T-helper 22 cell (primary cell): Measurements from ENCODE around the gene CENPO.

ENCODE experiments used
- DNase-seq: peaks from one replicate; pipeline ENCODE4 v3.0.0-alpha.2; 2020; ENCODE audit warnings: low read depth

The CENPO gene

DNA sequence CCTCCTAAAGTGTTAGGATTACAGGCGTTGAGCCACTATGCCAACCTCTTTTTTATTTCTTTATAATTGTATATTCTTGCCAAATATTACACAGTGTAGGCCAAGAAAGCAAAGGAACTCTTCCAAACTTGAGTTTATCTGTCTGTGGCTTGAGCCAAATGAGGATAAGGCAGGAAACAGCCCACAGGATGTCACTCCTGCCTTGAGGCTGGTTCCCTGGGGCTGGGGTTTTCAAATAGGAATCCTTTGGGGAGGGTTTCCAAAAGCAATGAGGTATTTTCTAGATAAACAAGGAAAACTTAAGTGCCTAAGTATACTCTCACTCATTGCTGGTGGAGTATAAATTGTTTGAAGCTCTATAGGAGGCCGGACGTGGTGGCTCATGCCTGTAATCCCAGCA lies 70.4 kb downstream of the CENPO start:
- DNase-seq = no peak

DNA sequence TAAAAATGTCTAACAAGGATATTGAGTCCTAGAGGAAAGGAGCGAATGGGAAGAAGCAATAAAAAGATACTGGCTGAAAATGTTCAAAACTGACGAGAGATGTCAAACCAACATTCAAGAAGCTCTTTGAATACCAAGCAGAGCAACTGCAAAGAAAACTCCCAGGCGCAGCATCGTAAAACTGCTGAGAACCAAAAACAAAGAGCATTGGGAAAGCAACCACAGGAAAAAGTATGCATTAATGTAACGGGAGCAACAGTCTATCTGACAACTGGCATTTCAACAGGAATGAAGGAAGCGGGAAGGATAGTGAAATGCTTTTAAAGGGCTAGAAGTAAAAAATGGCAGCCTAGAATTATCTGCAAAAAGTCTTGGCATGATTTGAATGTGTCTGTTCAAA lies 73.7 kb downstream of the CENPO start:
- no peak for DNase-seq

DNA sequence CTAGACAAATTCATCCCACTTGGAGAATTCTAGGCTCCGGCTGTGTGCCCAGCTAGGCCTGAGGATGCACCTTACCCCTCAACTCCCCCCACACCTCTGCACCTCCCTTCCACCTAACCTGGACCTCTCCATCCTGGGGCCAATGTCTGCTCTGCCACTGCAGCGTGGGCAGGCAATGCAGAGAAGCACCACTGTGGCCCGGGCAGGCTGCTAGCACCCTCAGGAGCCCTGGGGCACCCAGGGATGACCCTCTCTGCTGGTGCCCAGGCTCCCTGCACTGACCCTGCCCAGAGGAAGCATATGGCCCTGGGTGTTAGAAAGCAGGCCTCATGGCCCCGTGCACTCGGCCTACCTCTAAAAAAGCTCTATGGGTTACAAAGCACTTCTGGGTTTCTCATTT lies 77.2 kb downstream of the CENPO start:
- DNase-seq = no peak

DNA sequence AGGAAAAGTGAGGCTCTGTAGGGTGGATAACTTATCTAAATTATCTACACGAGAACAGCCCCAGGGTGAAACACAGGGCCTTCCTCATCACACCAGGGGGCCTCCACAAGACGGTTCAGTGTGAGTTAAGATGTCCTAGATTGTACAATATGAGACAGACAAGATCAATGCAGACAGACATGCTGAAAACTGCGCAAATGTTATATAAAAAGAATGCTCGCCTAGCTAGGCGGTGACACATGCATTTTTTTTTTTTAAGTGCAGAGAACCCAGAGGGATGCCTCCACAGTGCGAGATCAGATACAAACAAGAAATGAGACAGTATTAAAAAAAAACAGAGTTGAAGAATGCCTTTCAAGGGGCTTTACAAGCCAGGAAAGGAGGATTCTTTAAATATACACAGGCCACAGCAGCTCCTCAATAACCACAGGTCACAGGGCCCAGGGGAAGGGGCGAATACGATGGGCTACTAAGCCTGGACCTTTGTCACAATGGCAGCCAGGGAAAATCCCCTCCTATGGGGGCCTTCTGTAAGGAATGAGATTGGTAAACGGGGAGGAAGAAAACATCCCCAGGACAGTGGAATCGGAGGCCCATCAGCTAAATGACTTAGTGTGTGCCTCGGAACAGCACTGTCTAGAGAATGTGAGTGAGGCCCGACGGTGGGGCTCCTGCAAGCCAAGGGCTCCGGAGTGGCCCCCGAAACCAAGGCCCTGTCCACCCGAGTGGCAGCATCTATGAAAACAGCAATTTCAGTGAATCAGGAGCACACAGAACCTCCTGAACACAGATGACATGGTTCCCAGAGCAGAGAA lies 77.9 kb downstream of the CENPO start:
- no peak for DNase-seq

DNA sequence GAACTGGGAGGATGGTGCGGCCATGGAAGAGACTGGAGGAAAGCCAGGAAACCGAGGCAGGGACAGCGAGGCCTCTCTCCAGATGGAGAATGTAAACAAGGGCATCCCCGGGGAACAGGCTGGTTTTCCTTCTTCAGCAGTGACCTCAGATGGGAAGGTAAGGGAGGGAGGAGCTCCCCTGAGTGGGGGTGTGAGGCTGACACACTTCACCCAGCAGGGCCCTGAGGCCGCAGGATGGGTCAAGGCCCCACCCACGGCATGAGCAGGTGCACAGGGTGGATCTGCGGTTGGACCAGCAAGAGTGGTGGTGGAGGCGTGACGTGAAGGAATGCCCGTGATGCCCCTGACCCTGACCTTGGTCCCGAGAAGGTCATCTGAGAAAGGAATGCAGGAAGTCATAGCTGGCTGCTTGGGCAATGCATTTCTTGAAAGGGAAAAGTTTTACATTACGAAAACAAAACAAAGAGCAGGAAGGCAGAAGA lies 78.7 kb downstream of the CENPO start:
- DNase-seq = no peak
